Gastroesophageal sphincter (tissue), 3 donors: Measurements from ENCODE around the gene DPM2.
A peak's percentile ranks its signal among the peaks of the same experiment; 100 is the strongest.

Experiments
- CTCF ChIP-seq, 4 experiments: fragments of 200-600 bp in 2 of 4; fragments of 450-650 bp in 2 of 4; sonication (generic) in 1 of 4; IDR thresholded peaks; one replicate each; pipeline ENCODE4 v1.5.1; 2017 to 2019; ENCODE audit warnings: antibody characterized with exemption in 4 of 4, mild to moderate bottlenecking in 2 of 4, moderate library complexity in 2 of 4
- POLR2A ChIP-seq, 2 donors: fragments of 450-650 bp; IDR thresholded peaks; one replicate each; pipeline ENCODE4 v1.6.1; 2017; ENCODE audit warnings: antibody characterized with exemption in 2 of 2, mild to moderate bottlenecking in 2 of 2, moderate library complexity in 1 of 2

GRCh38 chr9:127937388-127938297 lies at the start of gene DPM2:
- TF ChIP-seq POLR2A (IDR thresholded peaks at IDR 0.05) = peak; percentile 9 to 57
- no peak for TF ChIP-seq CTCF (IDR thresholded peaks at IDR 0.05)
